Ishikawa (cell line): Measurements from ENCODE around the gene SHKBP1.

ENCODE experiments used
- CEBPB ChIP-seq: IDR thresholded peaks from 2 replicates; pipeline ENCODE4 v1.6.1; 2012
- CREB1 ChIP-seq: IDR thresholded peaks from 2 replicates; pipeline ENCODE4 v1.6.1; 2012; ENCODE audit warnings: low read depth
- EGR1 ChIP-seq: IDR thresholded peaks from 2 replicates; pipeline ENCODE4 v1.6.1; 2012
- EP300 ChIP-seq: IDR thresholded peaks from 2 replicates; pipeline ENCODE4 v1.6.1; 2012; ENCODE audit warnings: borderline replicate concordance
- FOXM1 ChIP-seq: IDR thresholded peaks from 2 replicates; pipeline ENCODE4 v1.6.1; 2012; ENCODE audit warnings: low read depth, borderline replicate concordance
- NFIC ChIP-seq: IDR thresholded peaks from 2 replicates; pipeline ENCODE4 v1.6.1; 2012
- RAD21 ChIP-seq: IDR thresholded peaks from 2 replicates; pipeline ENCODE4 v1.6.1; 2012; ENCODE audit warnings: low read depth
- TAF1 ChIP-seq: IDR thresholded peaks from 2 replicates; pipeline ENCODE4 v1.6.1; 2012; ENCODE audit warnings: low read depth, mild to moderate bottlenecking
- TCF12 ChIP-seq: IDR thresholded peaks from 2 replicates; pipeline ENCODE4 v1.6.1; 2012; ENCODE audit warnings: low read depth
- TEAD4 ChIP-seq: IDR thresholded peaks from 2 replicates; pipeline ENCODE4 v1.6.1; 2012
- YY1 ChIP-seq: IDR thresholded peaks from 2 replicates; pipeline ENCODE4 v1.6.1; 2012; ENCODE audit warnings: low read depth
- ZBTB7A ChIP-seq: IDR thresholded peaks from 2 replicates; pipeline ENCODE4 v1.6.1; 2012; ENCODE audit warnings: low read depth
- TF ChIP-seq, protein P1 (sequence below): IDR thresholded peaks from 2 replicates; pipeline ENCODE4 v1.6.1; 2012
- TF ChIP-seq, protein P2 (sequence below): IDR thresholded peaks from 2 replicates; pipeline ENCODE4 v1.6.1; 2012; ENCODE audit warnings: low read depth, mild to moderate bottlenecking
- TF ChIP-seq, protein P3 (sequence below): IDR thresholded peaks from 2 replicates; pipeline ENCODE4 v1.6.1; 2012

Gene SHKBP1

DNA sequence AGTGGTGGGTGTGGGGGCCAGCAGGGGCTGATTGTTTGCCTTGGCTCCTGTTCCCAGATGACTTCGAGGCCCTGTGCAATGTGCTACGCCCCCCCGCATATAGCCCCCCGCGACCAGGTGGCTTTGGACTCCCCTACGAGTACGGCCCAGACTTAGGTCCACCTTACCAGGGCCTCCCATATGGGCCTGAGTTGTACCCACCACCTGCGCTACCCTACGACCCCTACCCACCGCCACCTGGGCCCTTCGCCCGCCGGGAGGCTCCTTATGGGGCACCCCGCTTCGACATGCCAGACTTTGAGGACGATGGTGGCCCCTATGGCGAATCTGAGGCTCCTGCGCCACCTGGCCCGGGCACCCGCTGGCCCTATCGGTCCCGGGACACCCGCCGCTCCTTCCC, 50.2 kb downstream of the SHKBP1 start:
- TF ChIP-seq, protein P1, sequence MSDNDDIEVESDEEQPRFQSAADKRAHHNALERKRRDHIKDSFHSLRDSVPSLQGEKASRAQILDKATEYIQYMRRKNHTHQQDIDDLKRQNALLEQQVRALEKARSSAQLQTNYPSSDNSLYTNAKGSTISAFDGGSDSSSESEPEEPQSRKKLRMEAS = no peak
- TF ChIP-seq EP300 (no peak), RAD21 (no peak), CEBPB (no peak), YY1 (no peak), NFIC (no peak), EGR1 (no peak), CREB1 (no peak), TCF12 (no peak), TAF1 (no peak), ZBTB7A (no peak), TEAD4 (no peak), FOXM1 (no peak)
- TF ChIP-seq, protein P2, sequence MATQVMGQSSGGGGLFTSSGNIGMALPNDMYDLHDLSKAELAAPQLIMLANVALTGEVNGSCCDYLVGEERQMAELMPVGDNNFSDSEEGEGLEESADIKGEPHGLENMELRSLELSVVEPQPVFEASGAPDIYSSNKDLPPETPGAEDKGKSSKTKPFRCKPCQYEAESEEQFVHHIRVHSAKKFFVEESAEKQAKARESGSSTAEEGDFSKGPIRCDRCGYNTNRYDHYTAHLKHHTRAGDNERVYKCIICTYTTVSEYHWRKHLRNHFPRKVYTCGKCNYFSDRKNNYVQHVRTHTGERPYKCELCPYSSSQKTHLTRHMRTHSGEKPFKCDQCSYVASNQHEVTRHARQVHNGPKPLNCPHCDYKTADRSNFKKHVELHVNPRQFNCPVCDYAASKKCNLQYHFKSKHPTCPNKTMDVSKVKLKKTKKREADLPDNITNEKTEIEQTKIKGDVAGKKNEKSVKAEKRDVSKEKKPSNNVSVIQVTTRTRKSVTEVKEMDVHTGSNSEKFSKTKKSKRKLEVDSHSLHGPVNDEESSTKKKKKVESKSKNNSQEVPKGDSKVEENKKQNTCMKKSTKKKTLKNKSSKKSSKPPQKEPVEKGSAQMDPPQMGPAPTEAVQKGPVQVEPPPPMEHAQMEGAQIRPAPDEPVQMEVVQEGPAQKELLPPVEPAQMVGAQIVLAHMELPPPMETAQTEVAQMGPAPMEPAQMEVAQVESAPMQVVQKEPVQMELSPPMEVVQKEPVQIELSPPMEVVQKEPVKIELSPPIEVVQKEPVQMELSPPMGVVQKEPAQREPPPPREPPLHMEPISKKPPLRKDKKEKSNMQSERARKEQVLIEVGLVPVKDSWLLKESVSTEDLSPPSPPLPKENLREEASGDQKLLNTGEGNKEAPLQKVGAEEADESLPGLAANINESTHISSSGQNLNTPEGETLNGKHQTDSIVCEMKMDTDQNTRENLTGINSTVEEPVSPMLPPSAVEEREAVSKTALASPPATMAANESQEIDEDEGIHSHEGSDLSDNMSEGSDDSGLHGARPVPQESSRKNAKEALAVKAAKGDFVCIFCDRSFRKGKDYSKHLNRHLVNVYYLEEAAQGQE = no peak
- TF ChIP-seq, protein P3, sequence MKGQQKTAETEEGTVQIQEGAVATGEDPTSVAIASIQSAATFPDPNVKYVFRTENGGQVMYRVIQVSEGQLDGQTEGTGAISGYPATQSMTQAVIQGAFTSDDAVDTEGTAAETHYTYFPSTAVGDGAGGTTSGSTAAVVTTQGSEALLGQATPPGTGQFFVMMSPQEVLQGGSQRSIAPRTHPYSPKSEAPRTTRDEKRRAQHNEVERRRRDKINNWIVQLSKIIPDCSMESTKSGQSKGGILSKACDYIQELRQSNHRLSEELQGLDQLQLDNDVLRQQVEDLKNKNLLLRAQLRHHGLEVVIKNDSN = no peak

DNA sequence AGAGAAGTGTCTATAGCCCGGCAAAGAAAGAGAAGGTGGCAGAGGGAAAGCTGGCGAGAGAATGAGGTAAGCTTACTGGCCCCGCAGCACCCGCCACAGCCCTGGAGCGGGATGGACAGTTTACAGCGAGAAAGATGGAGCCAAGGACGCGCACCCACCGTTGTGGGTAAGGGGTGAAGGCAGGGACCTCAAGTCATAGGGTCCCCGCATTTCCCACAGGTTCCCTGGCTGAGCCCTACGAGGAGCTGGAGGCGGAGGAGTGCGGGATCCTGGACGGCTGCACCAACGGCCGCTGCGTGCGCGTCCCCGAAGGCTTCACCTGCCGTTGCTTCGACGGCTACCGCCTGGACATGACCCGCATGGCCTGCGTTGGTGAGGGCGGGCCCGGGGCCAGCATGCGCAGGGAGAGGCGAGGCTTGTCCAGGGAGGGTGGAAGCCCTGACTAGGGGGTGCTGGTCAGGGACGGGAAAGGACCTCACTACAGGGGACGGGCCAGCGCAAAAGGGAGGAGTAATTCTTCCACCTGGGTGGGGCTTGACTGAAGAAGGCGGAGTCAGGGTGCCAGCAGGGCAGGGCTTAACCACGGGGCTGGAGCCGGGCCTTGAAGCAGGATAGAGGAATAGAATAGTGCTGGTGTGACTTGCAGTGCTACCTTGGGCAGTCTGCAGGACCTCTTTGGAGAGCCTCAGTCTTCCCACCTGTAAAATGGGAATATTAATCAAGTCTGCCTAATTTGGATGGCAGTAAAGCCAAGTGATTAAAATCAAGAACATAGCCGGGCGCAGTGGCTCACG, 51.0 kb downstream of the SHKBP1 start:
- TF ChIP-seq, protein P3 = no peak

DNA sequence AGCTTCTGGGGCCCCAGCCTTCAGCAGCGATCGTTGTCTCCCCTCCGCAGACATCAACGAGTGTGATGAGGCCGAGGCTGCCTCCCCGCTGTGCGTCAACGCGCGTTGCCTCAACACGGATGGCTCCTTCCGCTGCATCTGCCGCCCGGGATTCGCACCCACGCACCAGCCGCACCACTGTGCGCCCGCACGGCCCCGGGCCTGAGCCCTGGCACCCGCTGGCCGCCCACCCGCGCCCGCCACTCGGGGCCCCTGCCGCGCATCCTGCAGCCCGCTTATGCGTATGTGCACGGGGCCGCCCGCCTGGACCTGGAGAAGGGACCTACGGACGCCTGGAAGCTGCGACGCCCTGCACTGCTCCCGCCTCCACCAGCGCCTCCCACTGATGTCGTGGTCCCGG, 52.7 kb downstream of the SHKBP1 start:
- TF ChIP-seq EGR1 (no peak), RAD21 (no peak), EP300 (no peak), ZBTB7A (no peak), CREB1 (no peak), CEBPB (no peak), TCF12 (no peak), FOXM1 (no peak), NFIC (no peak), YY1 (no peak), TEAD4 (no peak), TAF1 (no peak)
- TF ChIP-seq, protein P2 = no peak
- TF ChIP-seq, protein P3 = no peak

DNA sequence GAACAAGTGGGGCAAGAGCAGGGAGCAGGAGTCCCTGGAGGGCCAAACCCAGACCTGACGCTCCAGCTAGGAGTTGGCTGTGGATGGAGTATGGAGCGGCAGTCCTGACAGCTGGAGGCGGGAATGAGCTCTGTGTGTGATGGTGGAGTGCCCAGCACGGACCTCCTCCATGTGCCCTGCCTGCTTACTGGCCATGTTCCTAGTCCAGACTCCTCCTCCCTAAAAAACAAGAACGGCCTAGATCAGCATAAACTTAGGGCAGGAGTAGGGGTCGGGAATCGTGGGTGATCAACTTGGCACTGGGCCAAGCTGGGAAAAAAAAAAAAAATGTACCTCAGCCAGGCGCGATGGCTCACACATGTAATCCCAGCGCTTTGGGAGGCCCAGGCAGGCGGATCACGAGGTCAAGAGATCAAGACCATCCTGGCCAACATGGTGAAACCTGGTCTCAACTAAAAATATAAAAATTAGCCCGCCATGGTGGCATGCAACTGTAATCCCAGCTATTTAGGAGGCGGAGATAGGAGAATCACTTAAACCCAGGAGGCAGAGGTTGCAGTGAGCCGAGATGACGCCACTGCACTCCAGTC, 54.0 kb downstream of the SHKBP1 start:
- TF ChIP-seq FOXM1 = no peak
- TF ChIP-seq, protein P2 = no peak
- no peak for TF ChIP-seq TAF1
- TF ChIP-seq NFIC = peak; percentile 73
- TF ChIP-seq CREB1 = no peak
- no peak for TF ChIP-seq EGR1
